ENCODE measurements around the gene ARID1B. TPM values are rescaled to one million over a fixed set of nuclear protein-coding genes. Genes with fewer than 3 reads are reported as not detected.

Gene ARID1B
- total and polyA plus RNA-seq, 9 of the 15 experiments (the other 6 are each of a cell fraction or from before 2014, with no cell fraction given) = 12.5 to 50.5 (median 25.8) TPM

DNA sequence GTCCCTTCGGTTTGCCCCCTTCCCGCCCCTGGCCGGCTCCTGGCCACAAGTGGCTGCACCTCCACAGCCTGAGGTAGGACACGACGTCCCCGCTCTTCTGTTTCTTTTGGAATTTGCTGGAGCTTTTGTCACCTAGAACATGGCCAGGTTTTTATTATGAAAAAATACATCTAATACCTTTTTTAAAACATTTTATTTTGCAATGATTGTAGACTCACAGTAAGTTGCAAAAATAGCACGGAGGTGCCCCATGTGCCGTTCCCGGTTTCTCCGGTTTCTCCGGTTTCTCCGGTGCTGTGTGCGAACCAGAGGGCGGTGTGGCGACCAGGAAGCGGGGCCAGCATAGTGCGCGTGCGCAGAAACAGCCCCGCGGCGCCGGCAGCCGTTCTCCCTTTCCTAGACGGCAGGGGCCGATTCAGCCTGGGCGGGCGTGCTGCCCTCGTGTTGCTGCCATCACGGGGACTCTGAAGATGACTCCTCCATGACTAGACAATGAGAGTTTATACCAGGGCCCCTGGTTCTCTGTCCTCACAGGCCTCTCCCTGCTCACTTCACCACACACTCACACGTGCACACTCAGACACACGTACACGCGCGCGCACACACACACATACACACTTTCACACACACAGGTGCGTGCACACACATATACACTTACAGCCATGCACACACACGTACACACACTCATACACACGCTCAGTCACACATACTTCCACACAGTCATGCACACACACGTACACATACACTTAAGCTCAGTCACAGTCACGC, 444.1 kb downstream of the ARID1B start (continued):
- TF ChIP-seq, protein P1, sequence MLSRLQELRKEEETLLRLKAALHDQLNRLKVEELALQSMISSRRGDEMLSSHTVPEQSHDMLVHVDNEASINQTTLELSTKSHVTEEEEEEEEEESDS (CRISPR knock-in tag; IDR thresholded peaks at IDR 0.05) = no peak
- TF ChIP-seq SRF (CRISPR knock-in tag; IDR thresholded peaks at IDR 0.05) (no peak), ZNF586 (CRISPR knock-in tag; conservative IDR thresholded peaks at IDR 0.05) (no peak), CHD2 (IDR thresholded peaks at IDR 0.05; ENCODE audit: low read depth, low read length) (peak; percentile 29; the same call in 1 of the 2 replicates), HLTF (IDR thresholded peaks at IDR 0.05) (peak; percentile 95), IFI16 (CRISPR knock-in tag; IDR thresholded peaks at IDR 0.05) (no peak), KAT8 (IDR thresholded peaks at IDR 0.05; ENCODE audit: low read depth) (no peak), E2F3 (CRISPR knock-in tag; IDR thresholded peaks at IDR 0.05) (peak; percentile 50; the same call in 1 of the 2 replicates), ELF2 (CRISPR knock-in tag; IDR thresholded peaks at IDR 0.05) (peak; percentile 32; the same call in 1 of the 2 replicates), ZNF12 (CRISPR knock-in tag; IDR thresholded peaks at IDR 0.05) (no peak), MCM5 (IDR thresholded peaks at IDR 0.05; ENCODE audit: low read depth) (no peak), IRF2 (CRISPR knock-in tag; IDR thresholded peaks at IDR 0.05) (no peak), HDAC2 (IDR thresholded peaks at IDR 0.05) (peak; percentile 73), DIDO1 (tag; IDR thresholded peaks at IDR 0.05; ENCODE audit: low read depth) (no peak), HNRNPLL (IDR thresholded peaks at IDR 0.05; ENCODE audit: low read depth, low read length, poor library complexity, severe bottlenecking) (peak; percentile 53)
- TF ChIP-seq, protein P2, sequence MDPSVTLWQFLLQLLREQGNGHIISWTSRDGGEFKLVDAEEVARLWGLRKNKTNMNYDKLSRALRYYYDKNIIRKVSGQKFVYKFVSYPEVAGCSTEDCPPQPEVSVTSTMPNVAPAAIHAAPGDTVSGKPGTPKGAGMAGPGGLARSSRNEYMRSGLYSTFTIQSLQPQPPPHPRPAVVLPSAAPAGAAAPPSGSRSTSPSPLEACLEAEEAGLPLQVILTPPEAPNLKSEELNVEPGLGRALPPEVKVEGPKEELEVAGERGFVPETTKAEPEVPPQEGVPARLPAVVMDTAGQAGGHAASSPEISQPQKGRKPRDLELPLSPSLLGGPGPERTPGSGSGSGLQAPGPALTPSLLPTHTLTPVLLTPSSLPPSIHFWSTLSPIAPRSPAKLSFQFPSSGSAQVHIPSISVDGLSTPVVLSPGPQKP (CRISPR knock-in tag; IDR thresholded peaks at IDR 0.05) = no peak
- TF ChIP-seq, protein P3, sequence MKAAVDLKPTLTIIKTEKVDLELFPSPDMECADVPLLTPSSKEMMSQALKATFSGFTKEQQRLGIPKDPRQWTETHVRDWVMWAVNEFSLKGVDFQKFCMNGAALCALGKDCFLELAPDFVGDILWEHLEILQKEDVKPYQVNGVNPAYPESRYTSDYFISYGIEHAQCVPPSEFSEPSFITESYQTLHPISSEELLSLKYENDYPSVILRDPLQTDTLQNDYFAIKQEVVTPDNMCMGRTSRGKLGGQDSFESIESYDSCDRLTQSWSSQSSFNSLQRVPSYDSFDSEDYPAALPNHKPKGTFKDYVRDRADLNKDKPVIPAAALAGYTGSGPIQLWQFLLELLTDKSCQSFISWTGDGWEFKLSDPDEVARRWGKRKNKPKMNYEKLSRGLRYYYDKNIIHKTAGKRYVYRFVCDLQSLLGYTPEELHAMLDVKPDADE (conservative IDR thresholded peaks at IDR 0.05; ENCODE audit: control insufficient read depth, low read depth, low read length) = 0 out of 2 replicates have a peak, but pooled peaks have one; percentile 21
- TF ChIP-seq, protein P4, sequence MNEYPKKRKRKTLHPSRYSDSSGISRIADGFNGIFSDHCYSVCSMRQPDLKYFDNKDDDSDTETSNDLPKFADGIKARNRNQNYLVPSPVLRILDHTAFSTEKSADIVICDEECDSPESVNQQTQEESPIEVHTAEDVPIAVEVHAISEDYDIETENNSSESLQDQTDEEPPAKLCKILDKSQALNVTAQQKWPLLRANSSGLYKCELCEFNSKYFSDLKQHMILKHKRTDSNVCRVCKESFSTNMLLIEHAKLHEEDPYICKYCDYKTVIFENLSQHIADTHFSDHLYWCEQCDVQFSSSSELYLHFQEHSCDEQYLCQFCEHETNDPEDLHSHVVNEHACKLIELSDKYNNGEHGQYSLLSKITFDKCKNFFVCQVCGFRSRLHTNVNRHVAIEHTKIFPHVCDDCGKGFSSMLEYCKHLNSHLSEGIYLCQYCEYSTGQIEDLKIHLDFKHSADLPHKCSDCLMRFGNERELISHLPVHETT (CRISPR knock-in tag; conservative IDR thresholded peaks at IDR 0.05 in 1 of 2, IDR thresholded peaks at IDR 0.05 in 1 of 2) = peak in 1 of 2 experiments; percentile 98; a peak in 2 of 4 replicates
- TF ChIP-seq, protein P5, sequence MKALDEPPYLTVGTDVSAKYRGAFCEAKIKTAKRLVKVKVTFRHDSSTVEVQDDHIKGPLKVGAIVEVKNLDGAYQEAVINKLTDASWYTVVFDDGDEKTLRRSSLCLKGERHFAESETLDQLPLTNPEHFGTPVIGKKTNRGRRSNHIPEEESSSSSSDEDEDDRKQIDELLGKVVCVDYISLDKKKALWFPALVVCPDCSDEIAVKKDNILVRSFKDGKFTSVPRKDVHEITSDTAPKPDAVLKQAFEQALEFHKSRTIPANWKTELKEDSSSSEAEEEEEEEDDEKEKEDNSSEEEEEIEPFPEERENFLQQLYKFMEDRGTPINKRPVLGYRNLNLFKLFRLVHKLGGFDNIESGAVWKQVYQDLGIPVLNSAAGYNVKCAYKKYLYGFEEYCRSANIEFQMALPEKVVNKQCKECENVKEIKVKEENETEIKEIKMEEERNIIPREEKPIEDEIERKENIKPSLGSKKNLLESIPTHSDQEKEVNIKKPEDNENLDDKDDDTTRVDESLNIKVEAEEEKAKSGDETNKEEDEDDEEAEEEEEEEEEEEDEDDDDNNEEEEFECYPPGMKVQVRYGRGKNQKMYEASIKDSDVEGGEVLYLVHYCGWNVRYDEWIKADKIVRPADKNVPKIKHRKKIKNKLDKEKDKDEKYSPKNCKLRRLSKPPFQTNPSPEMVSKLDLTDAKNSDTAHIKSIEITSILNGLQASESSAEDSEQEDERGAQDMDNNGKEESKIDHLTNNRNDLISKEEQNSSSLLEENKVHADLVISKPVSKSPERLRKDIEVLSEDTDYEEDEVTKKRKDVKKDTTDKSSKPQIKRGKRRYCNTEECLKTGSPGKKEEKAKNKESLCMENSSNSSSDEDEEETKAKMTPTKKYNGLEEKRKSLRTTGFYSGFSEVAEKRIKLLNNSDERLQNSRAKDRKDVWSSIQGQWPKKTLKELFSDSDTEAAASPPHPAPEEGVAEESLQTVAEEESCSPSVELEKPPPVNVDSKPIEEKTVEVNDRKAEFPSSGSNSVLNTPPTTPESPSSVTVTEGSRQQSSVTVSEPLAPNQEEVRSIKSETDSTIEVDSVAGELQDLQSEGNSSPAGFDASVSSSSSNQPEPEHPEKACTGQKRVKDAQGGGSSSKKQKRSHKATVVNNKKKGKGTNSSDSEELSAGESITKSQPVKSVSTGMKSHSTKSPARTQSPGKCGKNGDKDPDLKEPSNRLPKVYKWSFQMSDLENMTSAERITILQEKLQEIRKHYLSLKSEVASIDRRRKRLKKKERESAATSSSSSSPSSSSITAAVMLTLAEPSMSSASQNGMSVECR (CRISPR knock-in tag; IDR thresholded peaks at IDR 0.05) = no peak
